Body of pancreas (tissue), 4 donors: ENCODE results near the gene ZGPAT. TPM values are rescaled to one million over a fixed set of nuclear protein-coding genes. Genes with fewer than 3 reads are reported as not detected.

ENCODE experiments used
- ATAC-seq: fragments of 150-250 bp; one replicate; pipeline ENCODE4 v1.9.1; 2016
- DNase-seq, 4 donors: peaks; one replicate each; pipeline ENCODE4 v3.0.0-alpha.2; 2019
- H3K27ac ChIP-seq, 4 donors: fragments of 200-600 bp; sonication (generic); 1 replicate in 3 of 4; 2 replicates in 1 of 4; pipeline versions ENCODE4 v1.5.1 to v1.6.1; 2016 to 2019; ENCODE audit warnings: mild to moderate bottlenecking in 1 of 4, mixed read lengths in 1 of 4, moderate library complexity in 1 of 4
- H3K27me3 ChIP-seq, 2 donors: fragments of 200-600 bp; sonication (generic); one replicate each; pipeline ENCODE4 v1.6.0; 2016; ENCODE audit warnings: mild to moderate bottlenecking in 1 of 2
- H3K36me3 ChIP-seq, 2 donors: fragments of 200-600 bp; sonication (generic); replicated peaks in 1 of 2; 2 replicates each; pipeline ENCODE4 v1.5.1; 2016; ENCODE audit warnings: low read depth in 2 of 2; ENCODE audit not compliant: insufficient read depth in 1 of 2
- H3K4me1 ChIP-seq: fragments of 200-600 bp; sonication (generic); one replicate; pipeline ENCODE4 v1.6.0; 2016
- H3K4me3 ChIP-seq, 2 donors: fragments of 200-600 bp; sonication (generic); 1 replicate in 1 of 2; 2 replicates in 1 of 2; pipeline ENCODE4 v1.5.1; 2016 to 2019
- H3K9me3 ChIP-seq, 3 donors: fragments of 200-600 bp; sonication (generic); 1 replicate in 2 of 3; 2 replicates in 1 of 3; pipeline ENCODE4 v1.5.1; 2016
- POLR2A ChIP-seq, 3 donors: fragments of 450-650 bp; IDR thresholded peaks; one replicate each; pipeline ENCODE4 v1.6.1; 2016; ENCODE audit warnings: antibody characterized with exemption in 3 of 3, mild to moderate bottlenecking in 2 of 3
- WGBS, 2 donors: methylation state at CpG; one replicate each; pipeline ENCODE4 v1.1.5; 2017; 5-methylcytosine and 5-hydroxymethylcytosine counted together
- intact Hi-C: fragments of 100-400 bp; cut with DNase I; formaldehyde crosslinking; loops from one replicate; pipeline ENCODE4 v1.15.1; 2023
- total RNA-seq, 2 donors: library from RNA; depleted of rRNA; stranded (reverse); fragments of >200 nt; gene quantifications; one replicate each; pipeline ENCODE4 v1.1.0, GENCODE V29; 2016
- TF ChIP-seq, protein P1 (sequence below), 7 experiments: fragments of 450-650 bp in 4 of 7; fragments of 200-600 bp in 3 of 7; sonication (generic) in 3 of 7; IDR thresholded peaks; one replicate each; pipeline ENCODE4 v1.5.1; 2016 to 2019; ENCODE audit warnings: antibody characterized with exemption in 7 of 7

ZGPAT gene
- total RNA-seq, 2 donors from 2014 or later, result 16.6 to 53.1 TPM

DNA sequence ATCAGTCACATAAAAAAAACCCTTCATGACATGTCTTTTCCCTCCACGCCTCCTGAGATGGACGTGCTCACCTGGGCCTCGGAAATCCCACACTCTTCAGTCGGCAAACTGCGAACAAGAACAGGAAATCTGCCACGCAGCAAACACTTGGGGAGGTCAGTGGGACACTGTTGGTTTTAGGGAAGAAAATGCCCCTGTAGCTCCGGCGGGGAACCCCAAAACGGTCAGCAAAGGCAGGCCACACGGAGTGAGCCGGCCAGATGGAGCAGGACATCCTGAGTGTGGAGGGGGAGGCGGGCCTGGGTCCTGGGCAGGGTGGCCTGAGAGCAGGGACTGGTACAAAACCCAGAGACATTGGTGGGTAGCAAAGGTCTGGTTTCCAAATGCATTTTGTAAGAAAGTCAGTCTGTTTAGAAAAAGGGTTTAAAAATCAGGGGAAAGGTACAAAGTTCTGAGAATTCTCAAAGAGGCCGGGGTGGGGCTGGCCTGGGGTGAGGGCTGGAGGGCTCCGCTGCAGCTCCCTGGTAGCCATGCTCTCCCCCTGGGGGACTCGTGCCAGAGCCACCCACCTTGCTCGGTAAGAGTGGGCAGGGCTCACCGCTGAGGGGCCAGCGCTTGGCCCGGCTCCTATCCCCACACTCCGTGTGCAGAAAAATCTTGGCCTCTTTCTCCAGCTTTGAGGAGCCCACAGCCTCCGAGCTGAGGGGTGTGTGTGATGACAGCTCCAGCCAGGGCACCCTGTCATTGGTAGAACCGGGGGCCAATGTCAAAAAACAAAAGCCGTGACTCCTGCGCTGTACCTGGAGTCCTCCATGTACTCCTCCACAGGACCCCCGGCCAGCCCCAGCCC lies 37.0 kb downstream of the ZGPAT start:
- intact Hi-C loops, result no loop called here
- DNase-seq (no peak), ATAC-seq (no peak)
- Histone ChIP-seq H3K36me3 (peaks cover 0 to 2% of the 10 kb centered on the region in 2 donors), H3K4me1 (peaks cover 28% of the 10 kb centered on the region), H3K9me3 (no peaks in the 10 kb centered on the region), H3K27me3 (no peaks in the 10 kb centered on the region), H3K27ac (no peak overlapping the region), H3K4me3 (no peak overlapping the region)
- TF ChIP-seq, protein P1, sequence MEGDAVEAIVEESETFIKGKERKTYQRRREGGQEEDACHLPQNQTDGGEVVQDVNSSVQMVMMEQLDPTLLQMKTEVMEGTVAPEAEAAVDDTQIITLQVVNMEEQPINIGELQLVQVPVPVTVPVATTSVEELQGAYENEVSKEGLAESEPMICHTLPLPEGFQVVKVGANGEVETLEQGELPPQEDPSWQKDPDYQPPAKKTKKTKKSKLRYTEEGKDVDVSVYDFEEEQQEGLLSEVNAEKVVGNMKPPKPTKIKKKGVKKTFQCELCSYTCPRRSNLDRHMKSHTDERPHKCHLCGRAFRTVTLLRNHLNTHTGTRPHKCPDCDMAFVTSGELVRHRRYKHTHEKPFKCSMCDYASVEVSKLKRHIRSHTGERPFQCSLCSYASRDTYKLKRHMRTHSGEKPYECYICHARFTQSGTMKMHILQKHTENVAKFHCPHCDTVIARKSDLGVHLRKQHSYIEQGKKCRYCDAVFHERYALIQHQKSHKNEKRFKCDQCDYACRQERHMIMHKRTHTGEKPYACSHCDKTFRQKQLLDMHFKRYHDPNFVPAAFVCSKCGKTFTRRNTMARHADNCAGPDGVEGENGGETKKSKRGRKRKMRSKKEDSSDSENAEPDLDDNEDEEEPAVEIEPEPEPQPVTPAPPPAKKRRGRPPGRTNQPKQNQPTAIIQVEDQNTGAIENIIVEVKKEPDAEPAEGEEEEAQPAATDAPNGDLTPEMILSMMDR (IDR thresholded peaks at IDR 0.05), result no peak
- TF ChIP-seq POLR2A (IDR thresholded peaks at IDR 0.05), result no peak
- WGBS, 2 donors, result 73 to 80% methylated on average over 21 to 25 of the region's 25 CpGs

DNA sequence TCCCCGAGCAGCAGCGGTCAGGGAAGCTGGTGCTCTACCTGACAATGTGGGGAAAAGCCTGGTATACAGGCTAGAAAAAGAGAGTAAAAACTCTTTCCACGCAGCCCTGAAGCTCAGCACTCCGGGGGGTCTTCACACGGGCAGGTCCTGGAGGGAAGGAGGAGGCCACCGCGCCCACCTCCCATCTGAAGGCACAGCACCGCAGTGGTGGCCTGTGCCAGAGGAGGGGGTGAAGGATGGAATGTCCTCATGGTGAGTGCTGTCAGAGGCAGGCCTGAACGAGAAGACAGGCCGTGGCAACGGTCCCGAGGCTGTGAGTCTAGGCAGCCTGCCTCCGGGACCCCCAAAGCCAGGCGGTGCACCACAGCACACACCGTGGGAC lies 37.6 kb downstream of the ZGPAT start:
- Histone ChIP-seq H3K9me3 (no peaks in the 10 kb centered on the region), H3K36me3 (peaks cover 0 to 2% of the 10 kb centered on the region in 2 donors), H3K4me3 (no peak overlapping the region), H3K4me1 (peaks cover 26% of the 10 kb centered on the region), H3K27me3 (no peaks in the 10 kb centered on the region), H3K27ac (no peak overlapping the region)
- 77 to 79% methylated on average over 15 of the region's 15 CpGs for WGBS, 2 donors
- ATAC-seq, result no peak
- no peak for DNase-seq
- intact Hi-C loops, result no loop called here
- no peak for TF ChIP-seq POLR2A (IDR thresholded peaks at IDR 0.05)
- TF ChIP-seq, protein P1 (IDR thresholded peaks at IDR 0.05), result no peak

DNA sequence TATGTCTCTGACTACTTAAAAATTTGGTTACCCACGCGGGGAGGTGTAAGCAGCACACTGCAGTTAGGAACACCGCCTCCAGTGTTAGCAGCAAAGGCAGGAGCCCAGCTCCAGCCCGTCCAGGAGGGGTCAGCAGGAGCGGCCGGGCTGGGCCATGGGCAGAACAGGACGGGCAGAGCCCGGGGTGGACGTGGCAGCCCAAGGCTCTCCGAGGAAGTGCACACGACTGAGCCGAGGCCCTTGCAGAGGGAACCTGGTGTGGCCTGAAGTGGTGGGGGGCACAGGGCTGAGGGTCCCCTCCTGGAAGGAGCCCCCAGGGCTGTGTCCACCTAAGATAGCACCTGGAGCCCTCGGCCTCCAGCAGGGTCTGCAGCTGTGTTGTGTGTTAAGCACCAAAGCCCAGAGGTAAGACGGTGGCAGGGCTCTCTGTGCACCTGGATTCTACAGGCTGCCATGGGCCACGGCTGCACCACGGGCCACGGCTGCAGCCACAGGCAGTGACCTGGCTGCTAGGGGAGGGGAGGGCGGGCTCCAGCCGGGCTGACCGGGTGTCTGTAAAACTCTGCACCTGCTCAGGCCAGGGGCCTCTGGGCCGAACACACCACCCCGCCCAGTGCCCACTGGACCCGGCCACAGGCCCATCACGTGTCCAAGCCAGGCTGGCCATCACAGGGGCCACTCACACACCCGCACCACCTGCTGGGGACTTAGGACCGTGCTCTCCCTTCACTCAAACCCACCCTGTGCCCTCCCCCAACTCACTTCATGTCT lies 38.3 kb downstream of the ZGPAT start:
- H3K4me1 ChIP-seq, result peaks cover 18% of the 10 kb centered on the region
- peaks cover 0 to 2% of the 10 kb centered on the region in 2 donors for H3K36me3 ChIP-seq
- ATAC-seq (no peak), DNase-seq (no peak)
- no peak overlapping the region for H3K27ac ChIP-seq
- no peak overlapping the region for H3K4me3 ChIP-seq
- H3K27me3 ChIP-seq, result no peaks in the 10 kb centered on the region
- 87 to 89% methylated on average over 15 to 20 of the region's 26 CpGs for WGBS, 2 donors
- intact Hi-C loops, result no loop called here
- no peaks in the 10 kb centered on the region for H3K9me3 ChIP-seq
- TF ChIP-seq, protein P1 (IDR thresholded peaks at IDR 0.05), result no peak
- TF ChIP-seq POLR2A (IDR thresholded peaks at IDR 0.05), result no peak

DNA sequence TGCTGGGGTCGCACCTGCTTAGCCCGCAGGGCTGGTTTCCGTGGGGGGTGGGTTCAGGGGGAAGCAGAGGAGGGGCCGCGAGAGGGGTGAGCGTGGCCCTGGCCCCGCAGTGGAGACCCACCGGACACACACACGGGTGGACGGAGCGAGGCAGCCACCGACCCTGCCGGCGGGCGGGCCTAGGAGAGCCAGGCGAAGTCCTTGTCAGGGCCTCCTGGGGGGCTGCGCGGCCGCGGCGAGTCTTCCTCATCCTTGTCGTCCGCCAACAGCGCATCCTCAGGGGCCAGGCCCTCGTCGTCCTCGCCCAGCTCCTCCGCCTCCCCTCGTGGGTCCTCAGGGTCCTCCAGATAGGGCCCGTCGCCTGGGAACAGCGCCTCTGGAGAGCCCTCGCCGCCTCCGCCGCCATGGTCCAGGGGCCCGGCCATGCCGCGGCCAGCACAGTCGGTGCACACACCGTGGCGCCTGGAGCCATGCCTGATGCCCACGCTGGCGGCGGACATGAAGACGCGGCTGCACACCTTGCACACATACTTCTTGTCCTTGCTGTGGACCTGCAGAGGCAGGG lies 39.0 kb downstream of the ZGPAT start:
- peaks cover 0 to 2% of the 10 kb centered on the region in 2 donors for H3K36me3 ChIP-seq
- intact Hi-C loops, result no loop called here
- DNase-seq, result no peak
- H3K4me1 ChIP-seq, result peaks cover 11% of the 10 kb centered on the region
- TF ChIP-seq, protein P1 (IDR thresholded peaks at IDR 0.05), result no peak
- TF ChIP-seq POLR2A (IDR thresholded peaks at IDR 0.05), result no peak
- no peak for ATAC-seq
- H3K27me3 ChIP-seq, result no peaks in the 10 kb centered on the region
- H3K4me3 ChIP-seq, result no peak overlapping the region
- 91 to 96% methylated on average over 13 to 43 of the region's 47 CpGs for WGBS, 2 donors
- no peaks in the 10 kb centered on the region for H3K9me3 ChIP-seq
- no peak overlapping the region for H3K27ac ChIP-seq
